Neural progenitor cell (in vitro differentiated cells): ENCODE results near the gene RABAC1.

Experiments used
- CTCF ChIP-seq: fragments of 200-600 bp; sonication (generic); IDR thresholded peaks from 2 replicates; pipeline ENCODE4 v1.5.1; 2017; ENCODE audit warnings: antibody characterized with exemption, mild to moderate bottlenecking
- EZH2 ChIP-seq: fragments of 200-600 bp; sonication (generic); IDR thresholded peaks from 2 replicates; pipeline ENCODE4 v1.6.1; 2017; ENCODE audit warnings: antibody characterized with exemption, mild to moderate bottlenecking, moderate library complexity

DNA sequence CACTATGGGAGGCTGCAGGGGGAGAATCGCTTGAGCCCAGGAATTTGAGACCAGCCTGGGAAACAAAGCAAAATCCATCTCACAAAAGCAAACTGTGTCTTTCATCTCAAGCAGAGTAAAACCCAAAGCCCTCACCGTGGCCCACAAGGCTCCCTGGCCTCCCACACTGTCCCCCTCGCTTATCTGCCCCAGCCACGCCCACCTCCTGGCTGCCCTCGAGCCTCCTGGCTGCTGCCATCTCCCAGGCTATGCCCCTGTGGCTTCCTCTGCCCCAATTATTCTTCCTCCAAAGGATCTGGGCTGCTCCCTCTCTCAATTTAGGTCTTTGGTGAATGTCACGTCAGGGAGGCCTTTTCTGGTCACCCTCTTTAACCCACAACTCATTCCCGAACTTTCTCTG, 3.6 kb downstream of the RABAC1 start:
- no peak for TF ChIP-seq CTCF
- TF ChIP-seq EZH2: no peak
